Measurements from ENCODE around the gene GHDC.
A peak's percentile ranks its signal among the peaks of the same experiment; 100 is the strongest.

Gene GHDC

GRCh38 chr17:42199416-42200011 is 5.2 kb upstream of the GHDC start:
- peaks cover 13% of the 10 kb centered on the region for H3K4me1 ChIP-seq (ENCODE audit: insufficient read depth, low read length, severe bottlenecking)
- no peak overlapping the region for H3K4me3 ChIP-seq (ENCODE audit: low read depth, low read length, poor library complexity, severe bottlenecking)
- H3K4me2 ChIP-seq (ENCODE audit: low read length) = no peak overlapping the region
- no peak for TF ChIP-seq CTCF (IDR thresholded peaks at IDR 0.05; ENCODE audit: low read length)
- TF ChIP-seq EZH2 (IDR thresholded peaks at IDR 0.05; ENCODE audit: borderline replicate concordance, low read length) = no peak
- no peaks in the 10 kb centered on the region for H3F3A ChIP-seq (ENCODE audit: insufficient read depth, low read length)
- H3K79me2 ChIP-seq (ENCODE audit: insufficient read depth, low read length) = no peaks in the 10 kb centered on the region
- H3K27ac ChIP-seq (ENCODE audit: low read depth, low read length, poor library complexity, severe bottlenecking) = no peak overlapping the region
- no peaks in the 10 kb centered on the region for H4K20me1 ChIP-seq (ENCODE audit: insufficient read depth, low read length)
- no peak overlapping the region for H3K9ac ChIP-seq (ENCODE audit: low read length)
- no peaks in the 10 kb centered on the region for H3K36me3 ChIP-seq (ENCODE audit: insufficient read depth, low read length)
- H3K27me3 ChIP-seq (ENCODE audit: insufficient read depth, low read length) = no peaks in the 10 kb centered on the region
- no peaks in the 10 kb centered on the region for H3K9me3 ChIP-seq (ENCODE audit: low read length)
- H2AFZ ChIP-seq (ENCODE audit: low read length) = peak overlapping the region; percentile 13; the same call in 1 of the 2 replicates
- no peaks in the 10 kb centered on the region for H3K9me2 ChIP-seq (ENCODE audit: low read depth, low read length)

- H3K36me3 ChIP-seq (ENCODE audit: insufficient read depth, low read length) = no peaks in the 10 kb centered on the region
- H3K9ac ChIP-seq (ENCODE audit: low read length) = peak overlapping the region; percentile 35; the same call in 1 of the 2 replicates
- TF ChIP-seq CTCF (IDR thresholded peaks at IDR 0.05; ENCODE audit: low read length) (no peak), EZH2 (IDR thresholded peaks at IDR 0.05; ENCODE audit: borderline replicate concordance, low read length) (no peak)
- H3K79me2 ChIP-seq (ENCODE audit: insufficient read depth, low read length) = no peaks in the 10 kb centered on the region
- H3K9me3 ChIP-seq (ENCODE audit: low read length) = no peaks in the 10 kb centered on the region
- no peak overlapping the region for H3K4me3 ChIP-seq (ENCODE audit: low read depth, low read length, poor library complexity, severe bottlenecking)
- no peaks in the 10 kb centered on the region for H4K20me1 ChIP-seq (ENCODE audit: insufficient read depth, low read length)
- H3K9me2 ChIP-seq (ENCODE audit: low read depth, low read length) = no peaks in the 10 kb centered on the region
- no peaks in the 10 kb centered on the region for H3F3A ChIP-seq (ENCODE audit: insufficient read depth, low read length)
- peak overlapping the region; percentile 63 for H3K27ac ChIP-seq (ENCODE audit: low read depth, low read length, poor library complexity, severe bottlenecking)
- H3K4me2 ChIP-seq (ENCODE audit: low read length) = no peak overlapping the region; the same call in 1 of the 2 replicates
- H2AFZ ChIP-seq (ENCODE audit: low read length) = peak overlapping the region; percentile 13
- peaks cover 13% of the 10 kb centered on the region for H3K4me1 ChIP-seq (ENCODE audit: insufficient read depth, low read length, severe bottlenecking)
- H3K27me3 ChIP-seq (ENCODE audit: insufficient read depth, low read length) = no peaks in the 10 kb centered on the region
Measured at GRCh38 chr17:42198897-42199296, 4.6 kb upstream of the GHDC start.

GRCh38 chr17:42197564-42198156 is 3.4 kb upstream of the GHDC start:
- Histone ChIP-seq H3K4me1 (ENCODE audit: insufficient read depth, low read length, severe bottlenecking) (peaks cover 24% of the 10 kb centered on the region), H3K9me3 (ENCODE audit: low read length) (no peaks in the 10 kb centered on the region), H4K20me1 (ENCODE audit: insufficient read depth, low read length) (no peaks in the 10 kb centered on the region), H3K4me2 (ENCODE audit: low read length) (no peak overlapping the region), H3K4me3 (ENCODE audit: low read depth, low read length, poor library complexity, severe bottlenecking) (no peak overlapping the region), H3K9me2 (ENCODE audit: low read depth, low read length) (no peaks in the 10 kb centered on the region), H3K36me3 (ENCODE audit: insufficient read depth, low read length) (no peaks in the 10 kb centered on the region), H2AFZ (ENCODE audit: low read length) (no peak overlapping the region), H3K27me3 (ENCODE audit: insufficient read depth, low read length) (no peaks in the 10 kb centered on the region), H3F3A (ENCODE audit: insufficient read depth, low read length) (no peaks in the 10 kb centered on the region), H3K79me2 (ENCODE audit: insufficient read depth, low read length) (no peaks in the 10 kb centered on the region), H3K9ac (ENCODE audit: low read length) (no peak overlapping the region), H3K27ac (ENCODE audit: low read depth, low read length, poor library complexity, severe bottlenecking) (no peak overlapping the region)
- TF ChIP-seq EZH2 (IDR thresholded peaks at IDR 0.05; ENCODE audit: borderline replicate concordance, low read length) (no peak), CTCF (IDR thresholded peaks at IDR 0.05; ENCODE audit: low read length) (no peak)

Measured in OCI-LY1 (cell line).